Medulla oblongata (tissue), 1 donor: ENCODE results near the gene IRAK4.

Experiments used
- DNase-seq: peaks from one replicate; pipeline ENCODE4 v3.0.0-alpha.2; 2015; ENCODE audit errors: extremely low spot score

Gene IRAK4

GRCh38 chr12:43766291-43766690, 7.5 kb downstream of the IRAK4 start:
- DNase-seq, result no peak

GRCh38 chr12:43776498-43776897, 17.7 kb downstream of the IRAK4 start:
- DNase-seq, result no peak

GRCh38 chr12:43786899-43787693, 28.3 kb downstream of the IRAK4 start:
- no peak for DNase-seq

- DNase-seq, result peak; percentile 10
Observed at GRCh38 chr12:43789941-43790340, 31.2 kb downstream of the IRAK4 start.

- DNase-seq, result no peak
Observed at GRCh38 chr12:43795716-43796280, 37.0 kb downstream of the IRAK4 start.

GRCh38 chr12:43797561-43798217, 38.9 kb downstream of the IRAK4 start:
- DNase-seq, result no peak

GRCh38 chr12:43805149-43805859, 46.6 kb downstream of the IRAK4 start:
- DNase-seq, result peak; percentile 59

GRCh38 chr12:43805860-43806736, 47.3 kb downstream of the IRAK4 start, which contains the start of gene TWF1:
TSS of gene TWF1 (minus strand) at chr12:43806317. CDS start at chr12:43806245, 72 bp downstream.
- peak; percentile 88 for DNase-seq

GRCh38 chr12:43806737-43807072, 48.0 kb downstream of the IRAK4 start:
- DNase-seq, result no peak

GRCh38 chr12:43807386-43807785, 48.6 kb downstream of the IRAK4 start:
- DNase-seq, result peak; percentile 21

- no peak for DNase-seq
Observed at GRCh38 chr12:43812057-43812456, 53.3 kb downstream of the IRAK4 start.

GRCh38 chr12:43812926-43813325, 54.2 kb downstream of the IRAK4 start:
- DNase-seq, result no peak

GRCh38 chr12:43815416-43815815, 56.7 kb downstream of the IRAK4 start:
- DNase-seq, result no peak

- DNase-seq, result no peak
Observed at GRCh38 chr12:43816168-43816567, 57.4 kb downstream of the IRAK4 start.

GRCh38 chr12:43824207-43824775, 65.5 kb downstream of the IRAK4 start:
- DNase-seq, result no peak

GRCh38 chr12:43826681-43827080, 67.9 kb downstream of the IRAK4 start:
- no peak for DNase-seq

GRCh38 chr12:43827093-43827492, 68.3 kb downstream of the IRAK4 start:
- no peak for DNase-seq

- no peak for DNase-seq
Observed at GRCh38 chr12:43832463-43833168, 73.9 kb downstream of the IRAK4 start.

- DNase-seq, result peak; percentile 21
Observed at GRCh38 chr12:43835264-43835655, 76.5 kb downstream of the IRAK4 start.
